ENCODE results near the gene ZNF783. TPM values are rescaled to one million over a fixed set of nuclear protein-coding genes. Genes with fewer than 3 reads are reported as not detected.

The ZNF783 gene
- total RNA-seq, 1 experiment from 2014 or later = 10.8 TPM

GRCh38 chr7:149284850-149285585 is 23.0 kb downstream of the ZNF783 start:
- Histone ChIP-seq H3K9me3 (ENCODE audit: low read depth, low read length, poor library complexity, severe bottlenecking) (no peaks in the 10 kb centered on the region), H3K4me1 (ENCODE audit: insufficient read depth, low read length, poor library complexity, severe bottlenecking) (peaks cover 14% of the 10 kb centered on the region), H3K27ac (ENCODE audit: low read depth, low read length, poor library complexity, severe bottlenecking) (no peak overlapping the region), H3K4me3 (ENCODE audit: low read depth, low read length, poor library complexity, severe bottlenecking) (peak overlapping the region; percentile 57), H3K36me3 (ENCODE audit: insufficient read depth, low read length, poor library complexity, severe bottlenecking) (no peaks in the 10 kb centered on the region), H3K27me3 (replicated peaks; ENCODE audit: insufficient read depth, low read depth, low read length, poor library complexity) (no peaks in the 10 kb centered on the region)
- ChIA-PET POLR2A (ENCODE audit: low non-redundant PET) (interaction anchor here (0.5 to 0.6 kb wide), 3 partner anchors 54 to 662 kb away, joined by 3 to 9 read pairs (median 3); no protein-coding TSS in a partner anchor), CTCF (interaction anchor here (1.0 to 1.6 kb wide), 2 partner anchors 23 to 25 kb away, joined by 3 to 6 read pairs; partner anchors contain the start of gene ZNF783)
- peak; percentile 94 for DNase-seq (ENCODE audit: low spot score)
- intact Hi-C loops (cut with micrococcal nuclease; ENCODE audit: unreplicated experiment) = no loop called here
- BruUV-seq (replicated peaks) = no TSS peak
- no peak for TF ChIP-seq CTCF (conservative IDR thresholded peaks at IDR 0.05; ENCODE audit: low read depth, low read length)
- TF ChIP-seq EZH2 (IDR thresholded peaks at IDR 0.05; ENCODE audit: borderline replicate concordance, low read depth, low read length, poor library complexity, severe bottlenecking) = no peak

DNA sequence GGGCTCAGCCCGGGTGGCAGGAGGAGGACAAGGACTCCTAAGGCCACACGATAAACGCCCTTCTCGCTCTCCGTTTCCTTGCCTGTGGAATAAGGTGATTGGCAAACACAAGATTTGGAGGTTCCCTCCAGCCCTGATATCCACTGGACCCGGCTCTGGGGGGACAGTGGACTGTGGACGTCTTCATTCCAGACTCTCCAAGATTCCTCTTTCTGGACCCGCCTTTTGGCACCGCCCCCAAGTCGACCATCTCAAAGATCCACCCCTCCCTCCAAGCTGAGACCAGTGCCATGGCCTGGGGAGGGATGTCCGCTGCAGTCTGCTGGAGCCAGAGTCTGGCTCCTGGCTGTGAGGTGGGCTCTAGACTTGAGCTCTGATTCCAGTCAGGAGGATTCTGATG is 23.6 kb downstream of the ZNF783 start:
- BruUV-seq (replicated peaks) = no TSS peak
- no peak for DNase-seq (ENCODE audit: low spot score)
- TF ChIP-seq EZH2 (IDR thresholded peaks at IDR 0.05; ENCODE audit: borderline replicate concordance, low read depth, low read length, poor library complexity, severe bottlenecking) (no peak), CTCF (conservative IDR thresholded peaks at IDR 0.05; ENCODE audit: low read depth, low read length) (no peak)

DNA sequence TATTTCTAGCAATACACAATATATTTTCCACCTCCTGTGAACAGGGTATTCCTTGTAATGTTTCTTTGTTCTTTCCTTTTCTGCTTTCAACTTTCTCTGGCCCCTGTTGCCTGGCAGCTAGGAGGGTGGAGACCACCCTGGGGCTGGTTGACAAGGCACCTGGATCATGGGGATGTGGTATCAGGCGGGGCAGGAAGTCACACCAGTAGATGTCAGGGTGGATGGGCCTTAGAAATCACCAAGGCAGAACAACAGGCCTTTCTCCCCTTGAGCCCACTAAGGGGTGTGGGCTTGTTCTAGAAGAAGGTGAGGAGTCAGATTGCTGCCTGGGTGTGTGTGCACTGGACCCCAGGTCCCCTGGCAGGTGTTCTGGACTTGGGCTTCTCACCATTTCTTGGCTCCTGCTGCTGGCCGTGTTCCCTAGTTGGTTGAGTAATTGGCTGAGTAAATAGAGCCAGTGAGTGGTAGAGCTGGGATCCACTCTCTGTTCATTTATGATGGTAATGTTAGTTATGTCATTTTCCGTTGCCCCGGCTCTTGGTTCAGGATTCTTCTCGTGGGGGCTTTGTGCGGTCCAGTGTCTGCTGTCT is 24.9 kb downstream of the ZNF783 start:
- CTCF ChIA-PET = no interaction called here
- no peak for DNase-seq (ENCODE audit: low spot score)

More for the DNA sequence above, 23.6 kb downstream of the ZNF783 start:
- intact Hi-C loops (cut with micrococcal nuclease; ENCODE audit: unreplicated experiment) = no loop called here
- Histone ChIP-seq H3K4me3 (ENCODE audit: low read depth, low read length, poor library complexity, severe bottlenecking) (peak overlapping the region; percentile 57), H3K27me3 (replicated peaks; ENCODE audit: insufficient read depth, low read depth, low read length, poor library complexity) (no peaks in the 10 kb centered on the region), H3K9me3 (ENCODE audit: low read depth, low read length, poor library complexity, severe bottlenecking) (no peaks in the 10 kb centered on the region), H3K36me3 (ENCODE audit: insufficient read depth, low read length, poor library complexity, severe bottlenecking) (no peaks in the 10 kb centered on the region), H3K27ac (ENCODE audit: low read depth, low read length, poor library complexity, severe bottlenecking) (no peak overlapping the region), H3K4me1 (ENCODE audit: insufficient read depth, low read length, poor library complexity, severe bottlenecking) (peaks cover 14% of the 10 kb centered on the region)
- POLR2A ChIA-PET (ENCODE audit: low non-redundant PET) = interaction anchor here (0.5 to 0.6 kb wide), 2 partner anchors 54 to 144 kb away, joined by 3 to 9 read pairs; no protein-coding TSS in a partner anchor
- CTCF ChIA-PET = interaction anchor here (1.0 kb wide), 1 partner anchor 24 kb away, joined by 3 read pairs; no protein-coding TSS in a partner anchor

More for the DNA sequence above, 24.9 kb downstream of the ZNF783 start:
- H3K9me3 ChIP-seq (ENCODE audit: low read depth, low read length, poor library complexity, severe bottlenecking) = no peaks in the 10 kb centered on the region
- BruUV-seq (replicated peaks) = no TSS peak
- no peaks in the 10 kb centered on the region for H3K36me3 ChIP-seq (ENCODE audit: insufficient read depth, low read length, poor library complexity, severe bottlenecking)
- no peak for TF ChIP-seq EZH2 (IDR thresholded peaks at IDR 0.05; ENCODE audit: borderline replicate concordance, low read depth, low read length, poor library complexity, severe bottlenecking)
- H3K4me1 ChIP-seq (ENCODE audit: insufficient read depth, low read length, poor library complexity, severe bottlenecking) = peaks cover 14% of the 10 kb centered on the region
- H3K27me3 ChIP-seq (replicated peaks; ENCODE audit: insufficient read depth, low read depth, low read length, poor library complexity) = no peaks in the 10 kb centered on the region
- intact Hi-C loops (cut with micrococcal nuclease; ENCODE audit: unreplicated experiment) = no loop called here
- H3K27ac ChIP-seq (ENCODE audit: low read depth, low read length, poor library complexity, severe bottlenecking) = no peak overlapping the region
- H3K4me3 ChIP-seq (ENCODE audit: low read depth, low read length, poor library complexity, severe bottlenecking) = no peak overlapping the region
- POLR2A ChIA-PET (ENCODE audit: low non-redundant PET) = no interaction called here
